NCI-H1694 (cell line): ENCODE measurements around the gene HYAL2.
"Not testable (repeated sequence)": the region's sequence is repeated elsewhere in the genome, so short reads cannot be mapped to it uniquely, and the experiment has no call there.

ENCODE experiments used
- DNase-seq: peaks from one replicate; lab custom pipeline; 2025; lab: John Stamatoyannopoulos, UW

HYAL2 gene

GRCh38 chr3:50290161-50290641 lies 32.3 kb downstream of the HYAL2 start:
- no peak for DNase-seq

DNA sequence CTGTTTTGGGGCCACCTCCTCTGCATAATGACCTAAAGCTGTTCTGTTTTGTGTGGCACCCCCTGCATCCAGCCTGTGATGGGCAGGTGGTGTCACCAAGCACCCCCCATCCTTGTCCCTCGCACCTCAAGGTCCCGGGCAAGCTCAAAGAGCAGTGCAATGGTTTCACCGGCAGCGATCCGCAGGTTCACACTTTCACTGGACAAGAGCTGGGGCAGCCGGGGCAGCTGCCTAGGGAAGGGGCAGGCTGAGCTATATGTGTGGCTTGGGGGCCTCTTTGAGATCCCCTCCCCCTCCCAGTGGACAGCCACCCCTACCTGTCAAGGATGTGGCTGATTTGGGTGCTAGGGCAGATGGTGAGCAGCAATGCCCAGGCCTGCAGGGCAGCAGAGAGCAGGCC lies 33.4 kb downstream of the HYAL2 start:
- DNase-seq = no peak

- DNase-seq = no peak
Observed at GRCh38 chr3:50288387-50289007, 34.0 kb downstream of the HYAL2 start.

- DNase-seq = no peak
Observed at GRCh38 chr3:50287262-50287661, 35.3 kb downstream of the HYAL2 start.

DNA sequence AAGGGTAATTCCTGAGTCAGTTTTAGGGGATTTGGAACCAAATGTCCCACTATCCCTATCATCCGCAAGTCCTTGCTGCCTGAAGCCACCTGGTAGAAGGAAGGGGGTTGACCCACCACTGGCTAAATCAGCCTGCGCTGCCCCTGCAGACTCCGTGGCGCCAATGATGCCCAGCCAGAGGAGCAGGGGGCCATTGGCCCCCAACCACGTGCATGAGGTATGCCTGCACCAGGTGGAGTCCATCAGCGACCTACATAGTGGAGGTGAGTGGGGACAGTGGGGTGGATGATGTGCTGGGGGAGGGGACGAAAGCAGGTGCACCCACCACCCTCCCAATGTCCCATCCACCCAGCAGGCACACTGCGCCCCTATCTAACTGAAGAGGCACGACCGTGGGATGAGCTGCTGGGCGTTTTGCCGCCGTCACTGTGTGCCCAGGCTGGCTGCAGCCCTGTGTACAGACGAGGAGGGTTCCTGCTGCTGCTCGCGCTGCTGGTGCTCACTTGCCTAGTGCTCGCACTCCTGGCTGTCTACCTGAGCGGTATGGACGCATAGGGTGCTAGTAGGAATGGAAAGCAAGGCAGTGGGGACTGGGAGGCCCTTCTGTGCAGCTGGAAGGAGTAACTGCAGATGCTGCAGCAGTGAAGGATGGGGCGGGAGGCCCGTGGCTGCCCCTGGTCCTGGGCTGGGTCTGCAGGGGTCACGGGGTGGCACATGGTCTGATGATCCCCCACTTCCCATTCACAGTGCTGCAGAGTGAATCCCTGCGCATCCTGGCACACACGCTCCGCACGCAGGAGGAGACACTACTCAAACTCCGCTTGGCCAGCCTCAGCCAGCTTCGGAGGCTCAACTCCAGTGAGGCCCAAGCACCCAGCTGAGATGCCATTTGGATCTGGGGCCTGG lies 36.0 kb downstream of the HYAL2 start:
- DNase-seq = no peak

- not testable (repeated sequence) for DNase-seq
Observed at GRCh38 chr3:50284121-50284520, 38.4 kb downstream of the HYAL2 start.

DNA sequence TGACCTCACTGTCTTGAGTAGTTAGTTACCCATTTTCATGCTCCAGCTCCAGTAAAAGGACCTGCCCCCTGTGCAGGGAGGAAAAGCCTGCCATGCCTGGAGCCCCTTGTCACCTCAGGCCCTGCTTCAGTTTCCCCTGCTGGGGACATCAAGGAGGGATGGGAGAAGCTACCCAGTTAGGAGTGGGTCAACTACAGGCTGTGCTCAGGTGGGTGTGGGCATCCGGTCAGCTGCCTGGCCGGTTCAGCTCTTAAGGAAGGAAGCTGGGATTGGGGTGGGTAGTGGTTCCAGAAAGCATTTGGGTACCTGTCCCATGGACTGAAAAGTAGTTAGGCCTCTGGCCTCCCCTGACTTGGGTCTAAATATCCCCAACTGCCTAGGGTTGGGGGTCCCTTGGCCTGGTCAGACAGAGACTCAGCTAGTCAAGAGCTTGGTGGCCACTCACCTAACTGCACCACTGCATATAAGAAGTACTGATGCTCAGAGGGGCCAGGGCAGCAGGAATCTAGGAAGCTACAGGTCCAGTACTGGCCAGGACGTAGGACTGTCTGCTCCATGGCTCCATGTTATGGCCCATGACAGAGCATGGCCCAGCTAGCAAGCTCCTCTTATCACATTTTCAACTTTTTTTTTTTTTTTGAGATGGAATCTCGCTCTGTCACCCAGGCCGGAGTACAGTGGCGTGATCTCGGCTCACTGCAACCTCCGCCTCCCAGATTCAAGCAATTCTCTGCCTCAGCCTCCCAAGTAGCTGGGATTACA lies 43.1 kb downstream of the HYAL2 start:
- no peak for DNase-seq

DNA sequence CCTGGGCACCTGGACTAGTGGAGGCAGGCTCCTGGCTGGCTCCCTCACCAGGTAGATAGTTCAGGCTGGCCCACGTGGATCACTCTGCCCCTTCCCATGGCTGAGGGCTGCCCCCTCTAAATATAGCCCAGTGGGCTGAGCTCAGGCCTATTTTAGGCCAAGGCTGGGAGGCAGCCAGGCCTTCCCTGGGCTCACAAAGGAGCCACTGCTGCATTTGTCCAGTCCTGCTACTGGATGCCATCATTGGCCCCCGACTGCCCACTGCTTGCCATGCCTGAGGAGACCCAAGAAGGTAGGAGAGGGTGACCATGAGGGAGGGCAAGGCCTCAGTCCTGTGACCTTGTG lies 43.7 kb downstream of the HYAL2 start, which contains the start of gene LSMEM2:
Gene LSMEM2, plus strand, starts transcription at position 208 of the 345 bp plus-strand sequence. Its CDS starts 27 bp downstream, at position 235.
- DNase-seq = no peak

GRCh38 chr3:50278123-50278879 lies 44.2 kb downstream of the HYAL2 start:
- no peak for DNase-seq

GRCh38 chr3:50276762-50277101 lies 45.8 kb downstream of the HYAL2 start:
- no peak for DNase-seq

- DNase-seq = no peak
Observed at GRCh38 chr3:50275996-50276761, 46.4 kb downstream of the HYAL2 start.

GRCh38 chr3:50275141-50275995 lies 47.2 kb downstream of the HYAL2 start:
- no peak for DNase-seq

- DNase-seq = peak; percentile 10
Observed at GRCh38 chr3:50274371-50275104, 48.0 kb downstream of the HYAL2 start.

- no peak for DNase-seq
Observed at GRCh38 chr3:50273689-50274065, 48.9 kb downstream of the HYAL2 start.

GRCh38 chr3:50272911-50273688 lies 49.4 kb downstream of the HYAL2 start:
- DNase-seq = no peak

- not testable (repeated sequence) for DNase-seq
Observed at GRCh38 chr3:50272538-50272910, 50.0 kb downstream of the HYAL2 start.

DNA sequence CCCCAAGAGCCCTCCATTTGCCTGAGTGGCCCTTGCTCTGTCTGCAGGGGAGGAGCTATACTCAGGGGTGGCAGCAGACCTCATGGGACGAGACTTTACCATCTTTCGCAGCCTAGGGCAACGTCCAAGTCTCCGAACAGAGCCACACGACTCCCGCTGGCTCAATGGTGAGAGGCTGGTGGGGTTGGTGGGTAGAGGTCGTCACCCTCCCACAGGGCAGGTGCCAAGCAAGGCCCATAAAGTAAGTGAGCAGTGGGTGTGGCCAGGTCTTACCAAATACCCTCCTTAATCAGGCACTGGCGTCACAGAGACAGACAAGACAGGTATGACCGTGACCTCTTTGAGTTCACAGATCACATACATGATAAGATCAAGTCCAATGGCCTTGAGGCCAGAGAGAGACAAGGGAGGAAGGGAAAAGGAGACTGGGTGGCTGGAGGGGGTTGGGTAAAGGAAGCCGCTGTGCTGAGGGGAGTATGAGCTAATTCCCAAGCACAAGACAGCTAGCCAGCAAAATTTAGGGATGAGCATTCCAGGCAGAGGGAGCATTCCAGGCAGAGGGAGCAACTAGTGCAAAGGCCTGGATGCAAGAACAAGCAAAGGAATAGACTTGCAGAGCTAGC lies 51.1 kb downstream of the HYAL2 start:
- no peak for DNase-seq
